Frontal cortex (tissue), 4 donors: Measurements from ENCODE around the gene CD300E. TPM values are rescaled to one million over a fixed set of nuclear protein-coding genes. Genes with fewer than 3 reads are reported as not detected.

ENCODE experiments used
- DNase-seq, 2 donors: peaks; one replicate each; pipeline ENCODE4 v3.0.0; 2012; ENCODE audit warnings: low spot score in 2 of 2
- FAIRE-seq: peaks from 2 replicates; lab custom pipeline; 2012; peaks lifted over from hg19 to GRCh38; lab: Jason Lieb, UNC
- total RNA-seq: library from RNA; depleted of rRNA; stranded (reverse); fragments of >200 nt; gene quantifications from one replicate; pipeline ENCODE4 v1.2.3, GENCODE V29; 2014
- donor health status: control.
- donor health status: control.
- donor health status: control.

CD300E gene
- under 0.01 TPM for total RNA-seq

GRCh38 chr17:74623693-74624093 is at the start of gene CD300E:
TSS of gene CD300E (minus strand) at chr17:74623738. CDS start at chr17:74623621, 117 bp downstream.
- FAIRE-seq (no peak), DNase-seq (no peak)

- DNase-seq: peak; percentile 37 to 70
- no peak for FAIRE-seq
Measured at GRCh38 chr17:74671031-74671771, 47.7 kb upstream of the CD300E start.

- DNase-seq (no peak), FAIRE-seq (no peak)
Measured at GRCh38 chr17:74670329-74670728, 46.8 kb upstream of the CD300E start.

- no peak for DNase-seq
- no peak for FAIRE-seq
Measured at GRCh38 chr17:74663561-74663960, 40.0 kb upstream of the CD300E start.

- FAIRE-seq (peak; percentile 34), DNase-seq (no peak)
Measured at GRCh38 chr17:74659889-74660288, 36.4 kb upstream of the CD300E start.

GRCh38 chr17:74658620-74659019 is 35.1 kb upstream of the CD300E start:
- FAIRE-seq: no peak
- no peak for DNase-seq

GRCh38 chr17:74654742-74655141 is 31.2 kb upstream of the CD300E start:
- FAIRE-seq: no peak
- no peak for DNase-seq

- DNase-seq (no peak), FAIRE-seq (no peak)
Measured at GRCh38 chr17:74652020-74652419, 28.5 kb upstream of the CD300E start.

GRCh38 chr17:74649909-74650308 is 26.4 kb upstream of the CD300E start:
- FAIRE-seq (no peak), DNase-seq (no peak)

GRCh38 chr17:74647871-74648672 is 24.5 kb upstream of the CD300E start:
- no peak for DNase-seq
- FAIRE-seq: no peak

GRCh38 chr17:74646231-74646630 is 22.7 kb upstream of the CD300E start:
- FAIRE-seq (no peak), DNase-seq (no peak)

GRCh38 chr17:74645010-74645409 is 21.5 kb upstream of the CD300E start:
- no peak for DNase-seq
- no peak for FAIRE-seq

- DNase-seq: no peak
- FAIRE-seq: no peak
Measured at GRCh38 chr17:74644419-74644818, 20.9 kb upstream of the CD300E start.

- DNase-seq (no peak), FAIRE-seq (no peak)
Measured at GRCh38 chr17:74643826-74644225, 20.3 kb upstream of the CD300E start.

- DNase-seq (no peak), FAIRE-seq (no peak)
Measured at GRCh38 chr17:74642995-74643394, 19.5 kb upstream of the CD300E start.

GRCh38 chr17:74642556-74642955 is 19.0 kb upstream of the CD300E start:
- no peak for FAIRE-seq
- DNase-seq: no peak

- FAIRE-seq: no peak
Measured at GRCh38 chr17:74641958-74642298, 18.4 kb upstream of the CD300E start.

GRCh38 chr17:74641224-74641957 is 17.9 kb upstream of the CD300E start:
- no peak for DNase-seq
- FAIRE-seq: no peak

More at GRCh38 chr17:74641958-74642298, 18.4 kb upstream of the CD300E start:
- DNase-seq: no peak

GRCh38 chr17:74639704-74640151 is 16.2 kb upstream of the CD300E start:
- DNase-seq: no peak
- FAIRE-seq: no peak

GRCh38 chr17:74637926-74638325 is 14.4 kb upstream of the CD300E start:
- no peak for FAIRE-seq
- DNase-seq: no peak

GRCh38 chr17:74637265-74637664 is 13.7 kb upstream of the CD300E start:
- no peak for DNase-seq
- FAIRE-seq: no peak
